Measurements from ENCODE around the gene CKMT2. TPM values are rescaled to one million over a fixed set of nuclear protein-coding genes. Genes with fewer than 3 reads are reported as not detected.
A peak's percentile ranks its signal among the peaks of the same experiment; 100 is the strongest.

Gene CKMT2
- 1,000 to 10,000 TPM in 1 of 2 donors, 100 to 1,000 TPM in 1; 909 to 1,365 TPM for total RNA-seq

GRCh38 chr5:81233080-81233634 lies at the start of gene CKMT2:
TSS of gene CKMT2 (plus strand) at chr5:81233322. CDS start at chr5:81251133, 17,811 bp downstream.
- DNase-seq (ENCODE audit: low spot score) = peak; percentile 86
- TF ChIP-seq CTCF (IDR thresholded peaks at IDR 0.05) = no peak
- Histone ChIP-seq H3K36me3 (no peaks in the 10 kb centered on the region), H3K9me3 (no peaks in the 10 kb centered on the region), H3K27me3 (no peaks in the 10 kb centered on the region), H3K4me1 (peaks cover 0 to 58% of the 10 kb centered on the region in 2 donors), H3K27ac (peak within 1 kb of the TSS; percentile 92 to 94), H3K4me3 (peak within 1 kb of the TSS; percentile 47 to 54)

GRCh38 chr5:81183811-81184748 lies 49.0 kb upstream of the CKMT2 start:
- H3K27ac ChIP-seq = no peak overlapping the region
- no peak for TF ChIP-seq CTCF (IDR thresholded peaks at IDR 0.05)
- no peaks in the 10 kb centered on the region for H3K36me3 ChIP-seq
- H3K9me3 ChIP-seq = no peaks in the 10 kb centered on the region
- H3K4me3 ChIP-seq = no peak overlapping the region
- H3K4me1 ChIP-seq = peaks cover 0 to 4% of the 10 kb centered on the region in 2 donors
- DNase-seq (ENCODE audit: low spot score) = no peak
- H3K27me3 ChIP-seq = no peaks in the 10 kb centered on the region

- DNase-seq (ENCODE audit: low spot score) = no peak
- Histone ChIP-seq H3K27ac (no peak overlapping the region), H3K27me3 (no peaks in the 10 kb centered on the region), H3K4me1 (peaks cover 0 to 4% of the 10 kb centered on the region in 2 donors), H3K4me3 (no peak overlapping the region), H3K9me3 (no peaks in the 10 kb centered on the region), H3K36me3 (no peaks in the 10 kb centered on the region)
- TF ChIP-seq CTCF (IDR thresholded peaks at IDR 0.05) = no peak
Measured at GRCh38 chr5:81184749-81185110, 48.4 kb upstream of the CKMT2 start.

- TF ChIP-seq CTCF (IDR thresholded peaks at IDR 0.05) = no peak
- H3K4me3 ChIP-seq = no peak overlapping the region
- no peaks in the 10 kb centered on the region for H3K9me3 ChIP-seq
- peak overlapping the region in 1 of 2 donors; percentile 22 for H3K27ac ChIP-seq
- DNase-seq (ENCODE audit: low spot score) = no peak
- H3K27me3 ChIP-seq = no peaks in the 10 kb centered on the region
- H3K36me3 ChIP-seq = no peaks in the 10 kb centered on the region
- H3K4me1 ChIP-seq = peaks cover 0 to 4% of the 10 kb centered on the region in 2 donors
Measured at GRCh38 chr5:81187885-81188284, 45.2 kb upstream of the CKMT2 start.

- peaks cover 0 to 4% of the 10 kb centered on the region in 2 donors for H3K4me1 ChIP-seq
- no peak overlapping the region for H3K27ac ChIP-seq
- DNase-seq (ENCODE audit: low spot score) = no peak
- H3K4me3 ChIP-seq = no peak overlapping the region
- no peak for TF ChIP-seq CTCF (IDR thresholded peaks at IDR 0.05)
- no peaks in the 10 kb centered on the region for H3K36me3 ChIP-seq
- no peaks in the 10 kb centered on the region for H3K27me3 ChIP-seq
- H3K9me3 ChIP-seq = no peaks in the 10 kb centered on the region
Measured at GRCh38 chr5:81188962-81189361, 44.2 kb upstream of the CKMT2 start.

All from right atrium auricular region (tissue), 2 donors.